NCI-H128 (cell line): ENCODE results near the gene JAK2.
"Not testable (repeated sequence)": the region's sequence is repeated elsewhere in the genome, so short reads cannot be mapped to it uniquely, and the experiment has no call there.

ENCODE experiments used
- DNase-seq: peaks from one replicate; lab custom pipeline; 2025; ENCODE audit not compliant: unreplicated experiment; lab: John Stamatoyannopoulos, UW

The JAK2 gene

GRCh38 chr9:5041390-5042115 lies 56.5 kb downstream of the JAK2 start:
- DNase-seq: no peak

- no peak for DNase-seq
Observed at GRCh38 chr9:5042661-5043178, 57.6 kb downstream of the JAK2 start.

GRCh38 chr9:5043381-5043780 lies 58.3 kb downstream of the JAK2 start:
- DNase-seq: no peak

- no peak for DNase-seq
Observed at GRCh38 chr9:5044160-5044559, 59.1 kb downstream of the JAK2 start.

- no peak for DNase-seq
Observed at GRCh38 chr9:5052838-5053237, 67.8 kb downstream of the JAK2 start.

GRCh38 chr9:5062631-5063030 lies 77.6 kb downstream of the JAK2 start:
- no peak for DNase-seq

GRCh38 chr9:5072871-5073270 lies 87.8 kb downstream of the JAK2 start:
- no peak for DNase-seq

DNA sequence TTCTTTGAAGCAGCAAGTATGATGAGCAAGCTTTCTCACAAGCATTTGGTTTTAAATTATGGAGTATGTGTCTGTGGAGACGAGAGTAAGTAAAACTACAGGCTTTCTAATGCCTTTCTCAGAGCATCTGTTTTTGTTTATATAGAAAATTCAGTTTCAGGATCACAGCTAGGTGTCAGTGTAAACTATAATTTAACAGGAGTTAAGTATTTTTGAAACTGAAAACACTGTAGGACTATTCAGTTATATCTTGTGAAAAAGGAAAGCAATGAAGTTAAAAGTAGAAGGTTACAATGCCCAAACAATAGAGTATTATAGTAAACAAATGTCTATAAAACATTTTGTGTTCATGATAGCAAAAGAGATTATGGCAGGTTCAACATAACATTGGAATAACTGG lies 88.6 kb downstream of the JAK2 start:
- DNase-seq: no peak

DNA sequence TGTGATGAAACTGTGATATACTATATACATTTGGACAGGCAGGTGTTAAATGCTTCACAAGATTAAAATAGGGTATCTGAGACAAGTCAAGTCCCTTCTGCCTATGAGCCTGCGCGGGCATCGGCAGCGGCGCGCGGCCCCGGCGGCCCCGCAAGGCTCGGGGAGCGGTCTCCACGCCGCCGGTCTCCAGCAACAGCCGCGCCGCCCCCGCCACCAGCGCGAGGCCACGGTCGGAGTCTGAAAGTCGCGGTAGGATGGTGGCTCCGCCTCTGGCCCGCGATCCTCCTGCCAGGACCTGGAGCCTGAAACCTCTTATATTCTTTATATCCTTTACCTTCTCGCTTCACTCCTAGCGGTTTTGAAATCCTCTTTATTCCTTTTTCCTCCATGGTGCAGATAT lies 100.9 kb downstream of the JAK2 start:
- DNase-seq: no peak

DNA sequence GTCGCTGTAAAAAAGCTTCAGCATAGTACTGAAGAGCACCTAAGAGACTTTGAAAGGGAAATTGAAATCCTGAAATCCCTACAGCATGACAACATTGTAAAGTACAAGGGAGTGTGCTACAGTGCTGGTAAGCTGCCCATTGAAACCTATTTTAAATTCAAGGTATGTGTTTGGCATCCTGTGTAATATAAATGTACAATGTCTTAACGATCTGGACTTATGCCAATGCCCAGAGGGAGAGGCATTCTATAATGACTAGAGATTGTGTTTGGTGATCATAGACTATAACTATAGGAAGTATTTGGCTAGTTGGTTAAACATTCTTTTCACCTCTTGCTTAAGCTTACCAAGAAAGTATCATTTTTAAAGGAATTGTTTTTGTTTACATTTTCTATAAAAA lies 104.7 kb downstream of the JAK2 start:
- no peak for DNase-seq

- no peak for DNase-seq
Observed at GRCh38 chr9:5095795-5096194, 110.7 kb downstream of the JAK2 start.

DNA sequence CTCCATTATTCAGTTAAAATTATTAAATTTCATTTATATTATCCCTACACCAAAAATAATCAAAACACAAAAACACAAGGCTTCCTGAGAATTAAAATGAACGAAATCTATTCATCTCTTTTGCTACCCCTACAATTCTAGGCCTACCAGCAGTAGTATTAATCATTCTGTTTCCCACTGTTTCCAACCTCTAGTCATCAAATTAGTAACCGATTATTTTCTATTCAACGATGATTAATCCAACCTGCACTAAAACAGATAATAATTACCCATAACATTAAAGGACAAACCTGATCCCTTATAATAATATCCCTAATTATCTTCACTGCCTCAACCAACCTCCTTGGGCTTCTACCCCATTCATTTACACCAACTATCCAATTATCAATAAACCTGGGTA lies 114.4 kb downstream of the JAK2 start:
- no peak for DNase-seq

GRCh38 chr9:5101127-5101526 lies 116.1 kb downstream of the JAK2 start:
- not testable (repeated sequence) for DNase-seq

GRCh38 chr9:5106517-5106916 lies 121.4 kb downstream of the JAK2 start:
- not testable (repeated sequence) for DNase-seq

DNA sequence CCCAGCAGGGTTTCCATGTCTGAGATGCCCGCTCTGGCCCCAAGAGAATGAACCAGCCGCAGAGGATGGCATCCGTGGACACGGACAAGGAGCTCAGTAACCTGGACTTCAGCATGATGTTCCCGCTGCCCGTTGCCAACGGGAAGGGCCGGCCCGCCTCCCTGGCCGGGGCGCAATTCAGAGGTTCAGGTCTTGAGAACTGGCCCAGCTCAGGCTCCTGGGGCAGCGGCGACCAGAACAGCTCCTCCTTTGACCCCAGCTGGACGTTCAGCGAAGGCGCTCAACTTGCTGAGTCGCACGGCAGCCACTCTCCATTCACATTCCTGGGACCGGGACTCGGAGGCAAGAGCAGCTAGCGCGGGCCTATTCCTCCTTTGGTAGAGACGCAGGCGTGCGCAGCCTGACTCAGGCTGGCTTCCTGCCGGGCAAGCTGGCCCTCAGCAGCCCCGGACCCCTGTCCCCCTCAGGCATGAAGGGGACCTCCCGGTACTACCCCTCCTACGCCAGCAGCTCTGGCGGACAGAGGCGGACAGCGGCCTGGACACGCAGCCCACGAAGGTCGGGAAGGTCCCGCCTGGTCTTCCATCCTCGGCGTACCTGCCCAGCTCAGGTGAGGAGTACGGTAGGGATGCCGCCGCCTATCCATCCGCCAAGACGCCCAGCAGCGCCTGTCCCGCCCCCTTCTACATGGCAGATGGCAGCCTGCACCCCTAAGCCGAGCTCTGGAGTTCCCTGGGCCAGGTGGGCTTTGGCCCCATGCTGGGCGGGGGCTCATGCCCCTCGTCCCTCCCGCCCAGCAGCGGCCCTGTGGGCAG lies 126.0 kb downstream of the JAK2 start:
- no peak for DNase-seq

- DNase-seq: no peak
Observed at GRCh38 chr9:5111696-5112095, 126.6 kb downstream of the JAK2 start.

DNA sequence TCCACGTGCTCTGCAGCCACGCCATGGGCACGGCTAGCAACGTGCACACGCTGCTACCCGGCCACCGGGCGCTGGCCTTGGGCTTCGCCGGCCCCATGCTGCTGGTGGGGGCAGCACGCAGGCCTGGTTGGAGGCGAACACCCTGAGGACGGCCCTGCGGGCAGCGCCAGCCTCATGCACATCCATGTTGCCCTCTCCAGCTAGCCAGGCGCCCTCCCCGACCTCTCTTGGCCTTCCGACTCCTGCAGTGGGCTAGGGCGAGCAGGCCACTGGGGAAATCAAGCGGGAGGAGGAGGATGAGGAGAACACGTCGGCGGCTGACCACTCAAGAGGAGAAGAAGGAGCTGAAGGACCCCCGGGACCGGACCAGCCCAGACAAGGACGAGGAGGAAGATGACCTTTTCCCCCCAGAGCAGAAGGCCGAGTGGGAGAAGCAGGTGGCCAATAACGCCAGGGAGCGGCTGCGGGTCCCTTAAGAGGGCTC lies 127.1 kb downstream of the JAK2 start:
- DNase-seq: no peak

DNA sequence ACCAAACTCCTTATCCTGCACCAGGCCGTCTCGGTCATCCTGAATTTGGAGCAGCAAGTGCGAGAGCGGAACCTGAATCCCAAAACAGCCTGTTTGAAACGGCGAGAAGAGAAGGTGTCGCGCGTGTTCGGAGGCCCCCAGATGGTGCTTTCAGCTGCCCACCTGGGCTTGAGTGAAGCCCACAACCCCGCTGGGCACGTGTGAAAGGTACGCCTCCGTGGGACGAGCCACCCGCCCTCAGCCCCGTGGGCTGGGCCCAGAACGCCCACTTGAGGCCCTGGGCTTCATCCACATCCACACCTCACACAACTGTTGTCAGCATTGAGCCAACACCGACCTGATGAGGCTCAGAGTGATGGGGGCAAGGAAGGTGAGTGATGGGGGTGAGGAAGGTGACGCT lies 127.6 kb downstream of the JAK2 start:
- no peak for DNase-seq

DNA sequence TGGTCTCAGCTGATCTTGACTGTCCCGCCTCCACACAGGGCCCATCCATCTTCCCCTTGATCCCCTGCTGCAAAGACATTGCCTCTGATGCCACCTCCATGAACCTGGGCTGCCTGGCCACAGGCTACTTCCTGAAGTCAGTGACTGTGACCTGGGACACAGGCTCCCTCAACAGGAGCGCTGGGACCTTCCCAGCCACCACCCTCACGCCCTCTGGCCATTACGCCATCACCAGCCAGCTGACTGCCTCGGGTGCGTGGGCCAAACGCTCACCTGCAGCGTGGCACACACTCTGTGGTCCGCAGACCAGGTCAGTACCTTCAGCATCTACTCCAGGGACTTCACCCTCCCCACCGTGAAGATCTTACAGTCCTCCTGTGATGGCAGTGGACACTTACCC lies 128.5 kb downstream of the JAK2 start:
- no peak for DNase-seq

DNA sequence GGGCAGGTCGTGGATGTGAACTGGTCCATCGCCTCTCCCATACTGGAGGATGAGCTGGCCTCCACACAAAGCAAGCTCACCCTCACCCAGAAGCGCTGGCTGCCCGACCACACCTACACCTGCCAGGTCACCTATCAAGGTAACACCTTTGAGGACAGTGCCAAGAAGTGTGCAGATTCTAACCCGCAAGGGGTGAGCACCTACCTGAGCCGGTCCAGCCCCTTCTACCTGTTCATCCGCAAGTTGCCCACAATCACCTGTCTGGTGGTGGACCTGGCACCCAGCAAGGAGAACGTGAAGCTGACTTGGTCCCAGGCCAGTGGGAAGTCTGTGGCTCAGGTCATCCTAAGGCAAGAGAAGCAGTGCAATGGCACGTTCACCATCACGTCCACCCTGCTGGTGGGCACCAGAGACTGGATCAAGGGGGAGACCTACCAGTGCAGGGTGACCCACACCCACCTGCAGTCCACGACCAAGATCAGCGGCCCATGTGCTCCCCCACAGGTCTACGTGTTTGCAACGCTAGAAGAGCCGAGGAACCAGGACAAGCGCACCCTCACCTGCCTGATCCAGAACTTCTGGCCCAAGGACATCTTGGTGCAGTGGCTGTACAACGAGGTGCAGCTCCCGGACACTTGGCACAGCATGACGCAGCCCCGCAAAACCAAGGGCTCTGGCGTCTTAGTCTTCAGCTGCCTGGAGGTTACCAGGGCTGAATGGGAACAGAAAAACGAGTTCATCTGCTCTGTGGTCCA lies 129.1 kb downstream of the JAK2 start:
- no peak for DNase-seq

DNA sequence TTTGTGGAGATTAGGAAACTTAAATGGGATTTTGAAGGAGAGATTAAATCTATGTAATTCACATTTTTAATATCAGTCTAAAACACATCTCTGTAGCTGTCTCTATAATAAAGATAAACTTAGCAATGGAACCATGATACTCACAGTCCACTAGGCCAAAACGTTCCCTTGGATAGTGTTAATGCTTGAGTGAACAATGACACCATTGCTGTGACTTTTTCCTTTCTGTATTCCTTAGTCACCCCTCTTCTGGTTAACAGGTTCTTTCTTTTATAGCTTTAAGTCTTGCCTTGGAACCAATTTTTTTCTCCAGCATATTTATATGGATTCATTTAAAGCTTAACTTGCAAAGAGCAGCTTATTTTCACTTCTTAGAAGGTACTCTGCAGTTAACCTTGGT lies 137.0 kb downstream of the JAK2 start:
- DNase-seq: no peak
